Lung (tissue), 12 donors: ENCODE measurements around the gene ESYT1. TPM values are rescaled to one million over a fixed set of nuclear protein-coding genes. Genes with fewer than 3 reads are reported as not detected.
A peak's percentile ranks its signal among the peaks of the same experiment; 100 is the strongest.

Source experiments
- ATAC-seq: fragments of 200-7000 bp; cut with Tn5 transposase; one replicate; pipeline ENCODE4 v1.9.1; 2020; ENCODE audit warnings: moderate number of reproducible peaks; ENCODE audit not compliant: insufficient read depth, low FRiP score
- DNase-seq, 3 donors: peaks; one replicate each; pipeline ENCODE4 v3.0.0-alpha.2; 2013 to 2017
- H3K27ac ChIP-seq, 2 donors: one replicate each; pipeline ENCODE4 v1.5.1; 2013; ENCODE audit warnings: mild to moderate bottlenecking in 2 of 2, moderate library complexity in 2 of 2, control low read depth in 1 of 2, inconsistent platforms in 1 of 2, low read depth in 1 of 2, low read length in 1 of 2
- H3K27me3 ChIP-seq, 3 donors: one replicate each; pipeline ENCODE4 v1.5.1; 2013; ENCODE audit warnings: low read length in 2 of 3; ENCODE audit not compliant: control insufficient read depth in 3 of 3, insufficient read depth in 3 of 3
- H3K36me3 ChIP-seq, 4 donors: one replicate each; pipeline ENCODE4 v1.5.1; 2013; ENCODE audit warnings: low read length in 4 of 4, mild to moderate bottlenecking in 1 of 4, moderate library complexity in 1 of 4; ENCODE audit not compliant: control insufficient read depth in 4 of 4, insufficient read depth in 4 of 4
- H3K4me1 ChIP-seq, 5 donors: one replicate each; pipeline ENCODE4 v1.5.1; 2013; ENCODE audit warnings: low read length in 5 of 5, mild to moderate bottlenecking in 2 of 5, moderate library complexity in 1 of 5; ENCODE audit not compliant: control insufficient read depth in 5 of 5, insufficient read depth in 5 of 5
- H3K4me3 ChIP-seq: one replicate; pipeline ENCODE4 v1.5.1; 2013; ENCODE audit warnings: mild to moderate bottlenecking, control low read depth, moderate library complexity
- H3K9ac ChIP-seq, 2 donors: one replicate each; pipeline ENCODE4 v1.5.1; 2013; ENCODE audit warnings: low read length in 2 of 2, control low read depth in 1 of 2; ENCODE audit not compliant: insufficient read depth in 1 of 2
- H3K9me3 ChIP-seq, 4 donors: one replicate each; pipeline ENCODE4 v1.5.1; 2013; ENCODE audit warnings: low read length in 3 of 4, mild to moderate bottlenecking in 1 of 4, moderate library complexity in 1 of 4; ENCODE audit not compliant: control insufficient read depth in 4 of 4, insufficient read depth in 3 of 4
- WGBS, 2 donors: extraction: QIAGEN DNeasy Blood & Tissue Kit; methylation state at CpG; one replicate each; pipeline ENCODE4 v1.1.7; 2013; 5-methylcytosine and 5-hydroxymethylcytosine counted together
- polyA plus RNA-seq, 2 donors: library from polyadenylated mRNA; stranded (reverse); fragments of 200-250 nt; gene quantifications; one replicate each; pipeline ENCODE4 v1.2.1, GENCODE V29; 2013
- total RNA-seq, 2 donors: library from RNA; depleted of rRNA in 1 of 2; stranded (reverse); fragments of >200 nt in 1 of 2; gene quantifications; one replicate each; pipeline ENCODE4 v1.2.1, GENCODE V29; 2014 to 2021
- TF ChIP-seq, protein P1 (sequence below): IDR thresholded peaks from 2 replicates; pipeline ENCODE4 v1.5.1; 2012; ENCODE audit warnings: mild to moderate bottlenecking; ENCODE audit errors: control extremely low read depth, extremely low read depth
- donor health status: control.
- donor health status: control.
- donor health status: Bipolar disorder and iron deficiency.
- donor health status: healthy.
- donor health status: DM: yes; HTN: yes; CAD: no.

The ESYT1 gene
- total and polyA plus RNA-seq, 4 donors = 23.5 to 131 (median 64.2) TPM

DNA sequence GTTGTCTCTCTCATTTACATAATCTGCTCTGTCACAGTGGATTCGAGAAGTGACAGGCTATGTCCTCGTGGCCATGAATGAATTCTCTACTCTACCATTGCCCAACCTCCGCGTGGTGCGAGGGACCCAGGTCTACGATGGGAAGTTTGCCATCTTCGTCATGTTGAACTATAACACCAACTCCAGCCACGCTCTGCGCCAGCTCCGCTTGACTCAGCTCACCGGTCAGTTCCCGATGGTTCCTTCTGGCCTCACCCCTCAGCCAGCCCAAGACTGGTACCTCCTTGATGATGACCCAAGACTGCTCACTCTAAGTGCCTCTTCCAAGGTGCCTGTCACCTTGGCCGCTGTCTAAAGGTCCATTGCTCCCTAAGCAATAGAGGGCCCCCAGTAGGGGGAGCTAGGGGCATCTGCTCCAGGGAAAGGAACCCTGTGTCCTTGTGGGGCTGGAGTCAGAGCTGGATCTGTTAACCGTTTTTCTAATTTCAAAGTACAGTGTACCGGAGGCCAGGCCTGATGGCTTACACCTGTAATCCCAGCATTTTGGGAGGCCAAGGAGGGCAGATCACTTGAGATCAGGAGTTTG is 43.0 kb upstream of the ESYT1 start:
- H3K4me3 ChIP-seq = no peak overlapping the region
- 87 to 88% methylated on average over 15 of the region's 15 CpGs for WGBS, 2 donors
- H3K9me3 ChIP-seq = no peaks in the 10 kb centered on the region
- TF ChIP-seq, protein P1, sequence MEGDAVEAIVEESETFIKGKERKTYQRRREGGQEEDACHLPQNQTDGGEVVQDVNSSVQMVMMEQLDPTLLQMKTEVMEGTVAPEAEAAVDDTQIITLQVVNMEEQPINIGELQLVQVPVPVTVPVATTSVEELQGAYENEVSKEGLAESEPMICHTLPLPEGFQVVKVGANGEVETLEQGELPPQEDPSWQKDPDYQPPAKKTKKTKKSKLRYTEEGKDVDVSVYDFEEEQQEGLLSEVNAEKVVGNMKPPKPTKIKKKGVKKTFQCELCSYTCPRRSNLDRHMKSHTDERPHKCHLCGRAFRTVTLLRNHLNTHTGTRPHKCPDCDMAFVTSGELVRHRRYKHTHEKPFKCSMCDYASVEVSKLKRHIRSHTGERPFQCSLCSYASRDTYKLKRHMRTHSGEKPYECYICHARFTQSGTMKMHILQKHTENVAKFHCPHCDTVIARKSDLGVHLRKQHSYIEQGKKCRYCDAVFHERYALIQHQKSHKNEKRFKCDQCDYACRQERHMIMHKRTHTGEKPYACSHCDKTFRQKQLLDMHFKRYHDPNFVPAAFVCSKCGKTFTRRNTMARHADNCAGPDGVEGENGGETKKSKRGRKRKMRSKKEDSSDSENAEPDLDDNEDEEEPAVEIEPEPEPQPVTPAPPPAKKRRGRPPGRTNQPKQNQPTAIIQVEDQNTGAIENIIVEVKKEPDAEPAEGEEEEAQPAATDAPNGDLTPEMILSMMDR = no peak
- peaks cover 0 to 13% (median 6%) of the 10 kb centered on the region in 5 donors for H3K4me1 ChIP-seq
- no peak overlapping the region for H3K27ac ChIP-seq
- peaks cover 0 to 2% (median 0%) of the 10 kb centered on the region in 4 donors for H3K36me3 ChIP-seq
- ATAC-seq (no peak), DNase-seq (no peak)
- peaks cover 0 to 23% (median 16%) of the 10 kb centered on the region in 3 donors for H3K27me3 ChIP-seq
- H3K9ac ChIP-seq = no peak overlapping the region

- peak; percentile 51 for ATAC-seq
- WGBS, 2 donors = 67 to 79% methylated on average over 3 of the region's 3 CpGs
These were observed 42.0 kb upstream of the ESYT1 start for GRCh38 chr12:56086096-56086495.

GRCh38 chr12:56086608-56087007 is 41.5 kb upstream of the ESYT1 start:
- WGBS, 2 donors = 81 to 86% methylated on average over 6 of the region's 6 CpGs
- H3K9ac ChIP-seq = no peak overlapping the region
- H3K9me3 ChIP-seq = no peaks in the 10 kb centered on the region
- DNase-seq (no peak), ATAC-seq (no peak)
- H3K27ac ChIP-seq = peak overlapping the region in 1 of 2 donors; percentile 22
- peaks cover 0 to 2% (median 0%) of the 10 kb centered on the region in 4 donors for H3K36me3 ChIP-seq
- TF ChIP-seq, protein P1 = no peak
- peaks cover 0 to 13% (median 0%) of the 10 kb centered on the region in 5 donors for H3K4me1 ChIP-seq
- H3K4me3 ChIP-seq = no peak overlapping the region
- peaks cover 0 to 10% (median 7%) of the 10 kb centered on the region in 3 donors for H3K27me3 ChIP-seq

More at GRCh38 chr12:56086096-56086495, 42.0 kb upstream of the ESYT1 start:
- no peak overlapping the region for H3K9ac ChIP-seq
- TF ChIP-seq, protein P1 = no peak
- DNase-seq = peak in 1 of 3 donors; percentile 28
- H3K4me3 ChIP-seq = no peak overlapping the region
- peaks cover 0 to 15% (median 8%) of the 10 kb centered on the region in 3 donors for H3K27me3 ChIP-seq
- peak overlapping the region in 1 of 2 donors; percentile 22 for H3K27ac ChIP-seq
- peaks cover 0 to 2% (median 0%) of the 10 kb centered on the region in 4 donors for H3K36me3 ChIP-seq
- no peaks in the 10 kb centered on the region for H3K9me3 ChIP-seq
- peaks cover 0 to 13% (median 0%) of the 10 kb centered on the region in 5 donors for H3K4me1 ChIP-seq
